HG03175 (cell line): ENCODE results near the gene TINAG.

Source experiments
- ATAC-seq: cut with Tn5 transposase; IDR thresholded peaks from one replicate; pipeline ENCODE4 v1.9.1; 2021; ENCODE audit warnings: mild to moderate bottlenecking, moderate library complexity; ENCODE audit not compliant: unreplicated experiment

Gene TINAG

GRCh38 chr6:54308289-54308985 lies at the start of gene TINAG:
TINAG (plus strand) TSS chr6:54308441; CDS start chr6:54308551, 110 bp downstream.
- ATAC-seq: peak; percentile 61

- ATAC-seq: no peak
These were observed 48.2 kb upstream of the TINAG start for GRCh38 chr6:54260025-54260424.

GRCh38 chr6:54262499-54262898 lies 45.7 kb upstream of the TINAG start:
- no peak for ATAC-seq

GRCh38 chr6:54262971-54263370 lies 45.3 kb upstream of the TINAG start:
- no peak for ATAC-seq

GRCh38 chr6:54264581-54265272 lies 43.5 kb upstream of the TINAG start:
- ATAC-seq: no peak

- no peak for ATAC-seq
These were observed 41.8 kb upstream of the TINAG start for GRCh38 chr6:54266400-54266923.

GRCh38 chr6:54267798-54268197 lies 40.4 kb upstream of the TINAG start:
- no peak for ATAC-seq

- no peak for ATAC-seq
These were observed 34.9 kb upstream of the TINAG start for GRCh38 chr6:54273214-54273820.

GRCh38 chr6:54274383-54274782 lies 33.9 kb upstream of the TINAG start:
- no peak for ATAC-seq

GRCh38 chr6:54282186-54282585 lies 26.1 kb upstream of the TINAG start:
- no peak for ATAC-seq

- ATAC-seq: no peak
These were observed 23.9 kb upstream of the TINAG start for GRCh38 chr6:54284161-54284860.

GRCh38 chr6:54285595-54285994 lies 22.6 kb upstream of the TINAG start:
- ATAC-seq: no peak

GRCh38 chr6:54286141-54286540 lies 22.1 kb upstream of the TINAG start:
- no peak for ATAC-seq

GRCh38 chr6:54288474-54288873 lies 19.8 kb upstream of the TINAG start:
- no peak for ATAC-seq

GRCh38 chr6:54289426-54289825 lies 18.8 kb upstream of the TINAG start:
- no peak for ATAC-seq

GRCh38 chr6:54291146-54291545 lies 17.1 kb upstream of the TINAG start:
- ATAC-seq: peak; percentile 69

GRCh38 chr6:54291738-54292137 lies 16.5 kb upstream of the TINAG start:
- ATAC-seq: peak; percentile 96

- no peak for ATAC-seq
These were observed 13.2 kb upstream of the TINAG start for GRCh38 chr6:54294965-54295532.

GRCh38 chr6:54299542-54300269 lies 8.5 kb upstream of the TINAG start:
- ATAC-seq: no peak

- no peak for ATAC-seq
These were observed 6.5 kb upstream of the TINAG start for GRCh38 chr6:54301770-54302169.
